Fibroblast of villous mesenchyme (primary cell): ENCODE data around the gene METRN. TPM values are rescaled to one million over a fixed set of nuclear protein-coding genes. Genes with fewer than 3 reads are reported as not detected.

Experiments
- DNase-seq: peaks from one replicate; pipeline ENCODE4 v3.0.0-alpha.2; 2010; ENCODE audit warnings: low read depth
- H3K4me3 ChIP-seq: 2 replicates; pipeline ENCODE4 v1.5.1; 2011; ENCODE audit warnings: low read depth, mild to moderate bottlenecking, low read length
- total RNA-seq: library from RNA; depleted of rRNA; stranded (reverse); fragments of >200 nt; gene quantifications from 2 replicates; pipeline ENCODE4 v1.2.3, GENCODE V29; 2012
- TF ChIP-seq, protein P1 (sequence below): IDR thresholded peaks from 2 replicates; pipeline ENCODE4 v1.5.1; 2012; ENCODE audit warnings: low read depth, mild to moderate bottlenecking, low read length; ENCODE audit not compliant: insufficient read depth

METRN gene
- total RNA-seq, 1 donor = 44.5 TPM

DNA sequence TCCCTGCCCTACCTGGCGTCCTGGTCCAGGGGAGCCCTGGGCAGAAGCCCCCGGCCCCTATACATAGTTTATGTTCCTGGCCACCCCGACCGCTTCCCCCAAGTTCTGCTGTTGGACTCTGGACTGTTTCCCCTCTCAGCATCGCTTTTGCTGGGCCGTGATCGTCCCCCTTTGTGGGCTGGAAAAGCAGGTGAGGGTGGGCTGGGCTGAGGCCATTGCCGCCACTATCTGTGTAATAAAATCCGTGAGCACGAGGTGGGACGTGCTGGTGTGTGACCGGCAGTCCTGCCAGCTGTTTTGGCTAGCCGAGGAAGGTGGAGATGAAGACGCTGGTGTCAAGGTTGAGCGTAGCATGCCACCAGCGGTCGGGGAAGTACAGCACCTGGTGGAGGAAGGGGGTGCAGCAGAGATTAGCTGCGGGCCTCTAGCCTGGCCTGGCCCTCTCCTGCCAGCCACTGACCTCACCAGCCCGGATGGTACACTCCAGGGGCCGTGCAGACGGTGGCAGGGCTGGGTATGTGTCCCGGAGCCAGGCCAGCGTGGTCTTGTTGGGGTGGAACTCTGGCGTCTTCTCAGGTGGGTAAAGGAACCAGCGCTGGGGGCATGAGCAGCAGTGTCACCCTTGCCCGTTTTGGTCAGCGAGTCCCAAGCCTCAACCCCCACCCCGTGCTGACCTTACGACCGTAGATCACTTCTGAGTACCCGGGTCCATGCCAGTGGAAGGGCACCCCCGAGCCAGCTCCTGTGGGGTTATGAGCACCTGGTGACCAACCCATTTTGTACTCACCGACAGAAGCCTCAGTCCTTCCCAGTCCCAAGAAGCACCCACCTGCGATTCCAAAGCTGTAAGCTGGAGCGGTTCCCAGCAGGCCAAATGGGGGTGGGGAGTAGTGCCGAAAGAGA, 32.2 kb upstream of the METRN start:
- H3K4me3 ChIP-seq = peak overlapping the region; percentile 60
- TF ChIP-seq, protein P1, sequence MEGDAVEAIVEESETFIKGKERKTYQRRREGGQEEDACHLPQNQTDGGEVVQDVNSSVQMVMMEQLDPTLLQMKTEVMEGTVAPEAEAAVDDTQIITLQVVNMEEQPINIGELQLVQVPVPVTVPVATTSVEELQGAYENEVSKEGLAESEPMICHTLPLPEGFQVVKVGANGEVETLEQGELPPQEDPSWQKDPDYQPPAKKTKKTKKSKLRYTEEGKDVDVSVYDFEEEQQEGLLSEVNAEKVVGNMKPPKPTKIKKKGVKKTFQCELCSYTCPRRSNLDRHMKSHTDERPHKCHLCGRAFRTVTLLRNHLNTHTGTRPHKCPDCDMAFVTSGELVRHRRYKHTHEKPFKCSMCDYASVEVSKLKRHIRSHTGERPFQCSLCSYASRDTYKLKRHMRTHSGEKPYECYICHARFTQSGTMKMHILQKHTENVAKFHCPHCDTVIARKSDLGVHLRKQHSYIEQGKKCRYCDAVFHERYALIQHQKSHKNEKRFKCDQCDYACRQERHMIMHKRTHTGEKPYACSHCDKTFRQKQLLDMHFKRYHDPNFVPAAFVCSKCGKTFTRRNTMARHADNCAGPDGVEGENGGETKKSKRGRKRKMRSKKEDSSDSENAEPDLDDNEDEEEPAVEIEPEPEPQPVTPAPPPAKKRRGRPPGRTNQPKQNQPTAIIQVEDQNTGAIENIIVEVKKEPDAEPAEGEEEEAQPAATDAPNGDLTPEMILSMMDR = no peak
- no peak for DNase-seq

DNA sequence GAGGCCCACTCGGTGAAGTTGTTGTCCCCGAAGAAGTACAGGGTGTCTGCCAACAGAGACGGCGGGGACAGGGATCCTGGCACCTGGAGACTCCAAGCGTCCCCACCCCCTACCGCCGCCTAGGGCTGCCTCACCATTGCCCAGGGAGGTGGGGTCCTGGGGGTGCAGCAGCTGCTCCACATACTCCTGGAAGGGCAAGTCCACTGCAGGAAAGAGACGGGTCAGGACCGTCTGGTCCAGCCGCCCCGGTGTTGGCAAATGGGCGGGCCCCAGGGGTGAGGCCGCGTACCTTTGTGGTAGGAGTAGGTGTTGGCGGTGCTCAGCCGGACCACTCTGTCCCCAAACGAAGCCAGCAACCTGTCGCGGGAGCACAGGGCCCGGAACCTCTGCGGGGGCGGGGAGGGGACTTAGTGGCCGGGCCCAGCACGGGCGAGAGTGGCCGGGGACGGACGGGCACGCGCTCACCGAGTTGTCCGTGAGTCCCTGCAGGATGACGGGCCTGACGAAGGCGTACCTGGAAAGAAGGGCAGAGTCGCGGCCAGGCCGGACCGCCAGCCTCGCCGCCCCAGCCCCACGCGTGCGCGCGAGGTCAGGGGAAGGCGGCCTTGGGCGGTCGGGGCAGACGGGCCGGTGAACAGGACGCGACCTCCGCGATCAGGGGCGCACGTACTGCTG, 31.4 kb upstream of the METRN start:
- no peak for DNase-seq
- peak overlapping the region; percentile 60 for H3K4me3 ChIP-seq
- TF ChIP-seq, protein P1 = no peak

DNA sequence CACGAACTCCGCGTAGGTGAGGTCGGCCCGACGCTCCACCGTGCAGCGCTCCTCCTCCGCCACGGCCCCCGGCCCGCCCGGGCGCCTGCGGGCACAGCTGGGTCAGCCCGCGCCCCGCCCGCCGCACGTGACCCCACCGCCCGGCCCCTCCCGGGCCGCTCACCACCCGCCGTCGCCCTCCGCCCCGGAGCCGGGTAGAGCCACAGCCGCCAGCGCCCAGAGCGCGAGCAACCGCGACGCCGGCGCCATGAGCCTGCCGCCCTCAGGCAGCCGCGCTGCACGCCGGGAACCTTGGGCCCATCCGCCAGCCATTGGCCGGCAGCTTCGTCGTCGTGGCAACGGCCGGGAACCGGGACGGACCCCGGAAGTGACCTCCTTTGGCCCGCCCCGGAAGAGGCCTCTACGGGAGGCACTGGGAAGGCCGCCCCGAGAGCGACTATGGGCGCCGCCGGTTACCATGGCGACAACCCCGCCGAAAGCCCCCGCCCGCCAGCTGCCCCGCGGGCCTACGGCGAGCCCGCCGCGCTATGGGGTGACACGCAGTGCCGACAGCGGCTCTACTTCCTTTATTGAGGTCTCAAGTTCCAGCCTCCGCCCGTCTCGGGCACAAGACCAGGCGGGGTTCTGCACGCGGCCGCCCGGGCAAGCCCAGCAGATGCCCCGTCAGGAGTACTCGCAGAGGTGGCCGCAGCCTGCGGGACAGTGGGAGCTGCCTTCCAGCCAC, 30.7 kb upstream of the METRN start, which contains the start of gene JMJD8:
TSS of gene JMJD8 (minus strand) at position 264 of the 724 bp plus-strand sequence. CDS start at position 249, 15 bp downstream.
- peak; percentile 95 for DNase-seq
- TF ChIP-seq, protein P1 = no peak
- H3K4me3 ChIP-seq = peak within 1 kb of the TSS; percentile 60

DNA sequence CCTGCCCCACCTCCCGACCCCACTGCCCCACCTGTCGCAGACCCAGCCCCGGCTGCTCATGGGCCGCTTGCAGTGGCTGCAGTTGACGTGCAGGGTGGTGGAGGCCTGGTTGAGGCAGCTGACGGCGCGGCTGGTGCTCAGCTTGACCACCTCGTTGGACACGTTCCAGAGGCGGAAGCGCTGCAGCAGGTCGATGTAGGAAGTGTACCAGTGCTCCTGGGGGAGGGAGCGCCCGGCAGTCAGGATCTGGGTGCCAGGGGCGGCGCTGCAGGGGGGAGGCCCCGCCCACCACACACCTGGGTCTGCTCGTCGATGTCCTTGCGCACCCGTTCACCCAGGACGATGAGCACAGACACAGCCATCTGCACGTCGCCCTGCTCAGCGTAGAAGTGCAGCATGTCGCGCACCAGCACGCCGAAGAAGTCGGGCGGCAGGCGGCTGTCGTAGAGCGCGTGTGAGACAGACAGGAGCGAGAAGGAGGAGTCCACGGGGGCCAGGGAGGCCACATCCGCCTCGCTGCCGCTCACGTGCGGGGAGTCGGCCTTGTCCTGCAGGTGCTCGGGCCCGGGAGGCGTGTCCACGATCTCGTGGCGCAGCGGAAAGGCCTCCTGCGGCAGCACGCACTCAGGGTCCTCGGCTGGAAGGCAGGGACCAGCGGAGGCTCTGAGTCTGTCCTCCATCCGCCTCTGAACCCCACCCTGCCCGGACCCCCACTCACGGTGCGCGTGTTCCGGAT, 29.8 kb upstream of the METRN start:
- DNase-seq = no peak
- TF ChIP-seq, protein P1 = no peak
- H3K4me3 ChIP-seq = no peak overlapping the region

DNA sequence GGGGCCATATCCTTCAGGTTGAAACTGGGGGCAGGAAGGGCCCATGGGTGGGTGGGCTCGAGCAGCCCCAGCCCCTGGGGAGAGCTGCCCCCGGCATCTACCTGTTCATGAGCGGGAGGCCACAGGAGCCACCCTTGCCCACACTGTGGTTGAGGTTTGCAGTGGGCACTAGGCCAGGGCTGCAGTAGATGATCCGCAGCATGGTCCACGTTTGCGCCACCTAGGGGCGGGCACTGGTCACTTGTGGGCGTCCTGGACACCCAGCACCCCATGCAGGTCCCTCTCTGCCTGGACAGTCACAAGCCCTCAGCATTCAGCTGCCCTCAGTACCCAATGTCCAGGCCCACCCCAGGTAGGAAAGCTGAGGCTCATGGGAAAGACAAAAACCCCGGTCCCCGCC, 29.0 kb upstream of the METRN start:
- TF ChIP-seq, protein P1 = peak; percentile 61
- peak; percentile 40 for DNase-seq
- no peak overlapping the region for H3K4me3 ChIP-seq
